IMR-90 (cell line): ENCODE results near the gene RGS12. TPM values are rescaled to one million over a fixed set of nuclear protein-coding genes. Genes with fewer than 3 reads are reported as not detected.

ENCODE experiments used
- ATAC-seq: fragments of 200-7000 bp; cut with Tn5 transposase; 2 replicates; pipeline ENCODE4 v1.9.1; 2020; ENCODE audit warnings: low read depth, mild to moderate bottlenecking, moderate library complexity
- BruUV-seq: library from RNA; stranded (reverse); fragments of 400-500 nt; replicated peaks from 2 replicates; lab custom pipeline; 2021; lab: Mats Ljungman, UMichigan
- CTCF ChIA-PET: fragments of 300-600 bp; formaldehyde crosslinking; extraction: SDS; loops from one replicate; lab custom pipeline; 2021; ENCODE audit warnings: antibody characterized with exemption; lab: Yijun Ruan, JAX
- POLR2A ChIA-PET: fragments of 300-600 bp; sonication (Branson Sonifier 250); formaldehyde crosslinking; loops from one replicate; lab custom pipeline; 2022; ENCODE audit warnings: antibody characterized with exemption; ENCODE audit not compliant: unreplicated experiment; lab: Charles Lee
- DNase-seq: peaks from one replicate; pipeline ENCODE4 v3.0.0; 2013
- H2AFZ ChIP-seq: replicated peaks from 2 replicates; pipeline ENCODE3; 2013; ENCODE audit warnings: low read length, mild to moderate bottlenecking; ENCODE audit not compliant: poor library complexity
- H2AK5ac ChIP-seq: 2 replicates; pipeline ENCODE4 v1.6.1; 2013; ENCODE audit warnings: low read depth, low read length, inconsistent platforms
- H2AK9ac ChIP-seq: replicated peaks from 2 replicates; pipeline ENCODE3; 2013; ENCODE audit warnings: mild to moderate bottlenecking, low read depth, low read length, moderate library complexity; ENCODE audit not compliant: poor library complexity
- H2BK120ac ChIP-seq: 2 replicates; pipeline ENCODE4 v1.6.1; 2013; ENCODE audit warnings: low read depth, low read length, inconsistent platforms
- H2BK15ac ChIP-seq: 3 replicates; pipeline ENCODE4 v1.6.1; 2013; ENCODE audit warnings: low read depth, low read length, inconsistent platforms
- H2BK20ac ChIP-seq: 2 replicates; pipeline ENCODE4 v1.6.1; 2013; ENCODE audit warnings: low read depth, mild to moderate bottlenecking, inconsistent platforms, low read length, moderate library complexity
- H2BK5ac ChIP-seq: 2 replicates; pipeline ENCODE4 v1.6.1; 2013; ENCODE audit warnings: mild to moderate bottlenecking, low read depth, low read length, inconsistent platforms; ENCODE audit not compliant: poor library complexity, severe bottlenecking
- H3K14ac ChIP-seq: replicated peaks from 2 replicates; pipeline ENCODE4 v1.6.1; 2013; ENCODE audit warnings: low read depth, low read length, inconsistent platforms
- H3K18ac ChIP-seq: 2 replicates; pipeline ENCODE4 v1.6.1; 2013; ENCODE audit warnings: low read depth, low read length, control low read depth
- H3K23ac ChIP-seq: 2 replicates; pipeline ENCODE4 v1.6.1; 2013; ENCODE audit warnings: low read depth, low read length, inconsistent platforms
- H3K27ac ChIP-seq: 2 replicates; pipeline ENCODE4 v1.5.1; 2013; ENCODE audit warnings: mild to moderate bottlenecking, control low read depth, low read length; ENCODE audit not compliant: insufficient read depth
- H3K27me3 ChIP-seq: 2 replicates; pipeline ENCODE4 v1.6.1; 2013; ENCODE audit warnings: low read length; ENCODE audit not compliant: control insufficient read depth, insufficient read depth
- H3K36me3 ChIP-seq: 2 replicates; pipeline ENCODE4 v1.6.1; 2013; ENCODE audit warnings: low read length, mixed read lengths; ENCODE audit not compliant: control insufficient read depth, insufficient read depth
- H3K4ac ChIP-seq: 2 replicates; pipeline ENCODE4 v1.6.1; 2013; ENCODE audit warnings: low read depth, low read length, inconsistent platforms
- H3K4me1 ChIP-seq: 2 replicates; pipeline ENCODE4 v1.6.1; 2013; ENCODE audit warnings: low read length, mixed read lengths; ENCODE audit not compliant: control insufficient read depth, insufficient read depth
- H3K4me2 ChIP-seq: 2 replicates; pipeline ENCODE4 v1.6.1; 2013; ENCODE audit warnings: low read depth, mild to moderate bottlenecking, control low read depth, low read length, moderate library complexity
- H3K4me3 ChIP-seq: 2 replicates; pipeline ENCODE4 v1.5.1; 2013; ENCODE audit warnings: low read depth, mild to moderate bottlenecking, control low read depth, low read length, moderate library complexity; ENCODE audit not compliant: insufficient read depth
- H3K56ac ChIP-seq: 2 replicates; pipeline ENCODE4 v1.6.1; 2013; ENCODE audit warnings: low read length, inconsistent platforms; ENCODE audit not compliant: insufficient read depth; ENCODE audit errors: extremely low read depth
- H3K79me1 ChIP-seq, 2 experiments: 2 replicates each; pipeline ENCODE4 v1.6.1; 2013; ENCODE audit warnings: low read length in 2 of 2, inconsistent platforms in 1 of 2, low read depth in 1 of 2
- H3K9ac ChIP-seq: 2 replicates; pipeline ENCODE4 v1.6.1; 2013; ENCODE audit warnings: low read depth, low read length, control low read depth
- H3K9me1 ChIP-seq: 2 replicates; pipeline ENCODE4 v1.6.1; 2013; ENCODE audit warnings: low read length, inconsistent platforms; ENCODE audit not compliant: insufficient read depth
- H3K9me3 ChIP-seq: 2 replicates; pipeline ENCODE4 v1.6.1; 2013; ENCODE audit warnings: low read length; ENCODE audit not compliant: control insufficient read depth, insufficient read depth
- H4K20me1 ChIP-seq: 2 replicates; pipeline ENCODE4 v1.6.1; 2013; ENCODE audit warnings: low read length, inconsistent platforms; ENCODE audit not compliant: insufficient read depth
- H4K5ac ChIP-seq: 2 replicates; pipeline ENCODE4 v1.6.1; 2013; ENCODE audit warnings: mild to moderate bottlenecking, low read depth, low read length, control low read depth
- H4K8ac ChIP-seq, 2 experiments: 2 replicates each; pipeline ENCODE4 v1.6.1; 2013; ENCODE audit warnings: low read depth in 2 of 2, low read length in 2 of 2, control low read depth in 1 of 2, inconsistent platforms in 1 of 2
- H4K91ac ChIP-seq: 2 replicates; pipeline ENCODE4 v1.6.1; 2013; ENCODE audit warnings: low read depth, low read length, inconsistent platforms; ENCODE audit not compliant: insufficient read depth
- BHLHE40 ChIP-seq: fragments of 150-350 bp; IDR thresholded peaks from 2 replicates; pipeline ENCODE4 v1.6.1; 2016; ENCODE audit warnings: mild to moderate bottlenecking, low read depth, low read length
- CEBPB ChIP-seq: IDR thresholded peaks from 2 replicates; pipeline ENCODE4 v1.6.1; 2012; ENCODE audit warnings: low read depth, low read length, improper control_type of control experiment
- CHD1 ChIP-seq: IDR thresholded peaks from 2 replicates; pipeline ENCODE4 v1.6.1; 2012; ENCODE audit warnings: low read depth, low read length, improper control_type of control experiment
- FOS ChIP-seq: fragments of 150-350 bp; IDR thresholded peaks from 2 replicates; pipeline ENCODE4 v1.6.1; 2016; ENCODE audit warnings: low read depth, low read length
- MXI1 ChIP-seq: IDR thresholded peaks from 2 replicates; pipeline ENCODE4 v1.6.1; 2012; ENCODE audit warnings: low read depth, mild to moderate bottlenecking, low read length, moderate library complexity, borderline replicate concordance
- NFE2L2 ChIP-seq: fragments of 150-350 bp; IDR thresholded peaks from 2 replicates; pipeline ENCODE4 v1.6.1; 2016; ENCODE audit warnings: low read depth, mild to moderate bottlenecking, low read length
- POLR2A ChIP-seq: IDR thresholded peaks from 2 replicates; pipeline ENCODE4 v1.6.1; 2012; ENCODE audit warnings: mild to moderate bottlenecking, low read depth, low read length
- RAD21 ChIP-seq: IDR thresholded peaks from 2 replicates; pipeline ENCODE4 v1.6.1; 2012; ENCODE audit warnings: low read length, improper control_type of control experiment
- RCOR1 ChIP-seq: IDR thresholded peaks from 2 replicates; pipeline ENCODE4 v1.6.1; 2012; ENCODE audit warnings: mild to moderate bottlenecking, low read length, improper control_type of control experiment; ENCODE audit not compliant: insufficient replicate concordance
- RFX5 ChIP-seq: IDR thresholded peaks from 2 replicates; pipeline ENCODE4 v1.8.0; 2012; ENCODE audit warnings: low read depth, mild to moderate bottlenecking, low read length, moderate library complexity
- SMC3 ChIP-seq: fragments of 150-350 bp; IDR thresholded peaks from 2 replicates; pipeline ENCODE4 v1.6.1; 2016; ENCODE audit warnings: low read depth, mild to moderate bottlenecking, antibody characterized with exemption, low read length, moderate library complexity
- WGBS, 2 experiments: methylation state at CpG; one replicate each; pipeline versions ENCODE4 v1.1.5 to v1.1.7; 2013; ENCODE audit warnings: missing lambda C conversion rate in 2 of 2; ENCODE audit not compliant: insufficient read length in 1 of 2; ENCODE audit errors: extremely low coverage in 2 of 2; 5-methylcytosine and 5-hydroxymethylcytosine counted together
- dilution Hi-C: fragments of 300-500 bp; cut with HindIII; formaldehyde crosslinking; loops from one replicate; pipeline ENCODE4 v1.14.3; 2018; ENCODE audit warnings: low sequenced_read_pairs; ENCODE audit not compliant: unreplicated experiment
- in situ Hi-C: fragments of 300-500 bp; cut with MboI; formaldehyde crosslinking; loops from 3 replicates; pipeline ENCODE4 v1.14.3; 2019; ENCODE audit warnings: low sequenced_read_pairs, inconsistent platforms, mixed read lengths
- intact Hi-C: fragments of 100-400 bp; cut with micrococcal nuclease; formaldehyde crosslinking; loops from 2 replicates; pipeline ENCODE4 v1.10.0; 2022
- polyA plus RNA-seq, 3 experiments: library from polyadenylated mRNA; depleted of rRNA; stranded (reverse); fragments of >200 nt; gene quantifications; 2 replicates each; pipeline ENCODE4 v1.2.3, GENCODE V29; 2012; ENCODE audit warnings: low replicate concordance in 1 of 3
- total RNA-seq: library from RNA; depleted of rRNA; stranded (reverse); fragments of >200 nt; gene quantifications from 2 replicates; pipeline ENCODE4 v1.2.3, GENCODE V29; 2012
- TF ChIP-seq, protein P1 (sequence below): conservative IDR thresholded peaks from 2 replicates; pipeline ENCODE4 v1.5.1; 2012; ENCODE audit warnings: mild to moderate bottlenecking, low read depth, low read length, improper control_type of control experiment
- TF ChIP-seq, protein P2 (sequence below): fragments of 150-350 bp; IDR thresholded peaks from 2 replicates; pipeline ENCODE4 v1.6.1; 2016; ENCODE audit warnings: low read depth, mild to moderate bottlenecking, low read length, moderate library complexity, borderline replicate concordance
- TF ChIP-seq, protein P3 (sequence below): fragments of 150-350 bp; IDR thresholded peaks from 2 replicates; pipeline ENCODE4 v1.6.1; 2017; ENCODE audit warnings: mild to moderate bottlenecking, antibody characterized with exemption, low read length, low read depth

The RGS12 gene
- total and polyA plus RNA-seq, 2 of the 4 experiments (the other 2 are of a cell fraction), result 11.8 to 12.0 TPM

DNA sequence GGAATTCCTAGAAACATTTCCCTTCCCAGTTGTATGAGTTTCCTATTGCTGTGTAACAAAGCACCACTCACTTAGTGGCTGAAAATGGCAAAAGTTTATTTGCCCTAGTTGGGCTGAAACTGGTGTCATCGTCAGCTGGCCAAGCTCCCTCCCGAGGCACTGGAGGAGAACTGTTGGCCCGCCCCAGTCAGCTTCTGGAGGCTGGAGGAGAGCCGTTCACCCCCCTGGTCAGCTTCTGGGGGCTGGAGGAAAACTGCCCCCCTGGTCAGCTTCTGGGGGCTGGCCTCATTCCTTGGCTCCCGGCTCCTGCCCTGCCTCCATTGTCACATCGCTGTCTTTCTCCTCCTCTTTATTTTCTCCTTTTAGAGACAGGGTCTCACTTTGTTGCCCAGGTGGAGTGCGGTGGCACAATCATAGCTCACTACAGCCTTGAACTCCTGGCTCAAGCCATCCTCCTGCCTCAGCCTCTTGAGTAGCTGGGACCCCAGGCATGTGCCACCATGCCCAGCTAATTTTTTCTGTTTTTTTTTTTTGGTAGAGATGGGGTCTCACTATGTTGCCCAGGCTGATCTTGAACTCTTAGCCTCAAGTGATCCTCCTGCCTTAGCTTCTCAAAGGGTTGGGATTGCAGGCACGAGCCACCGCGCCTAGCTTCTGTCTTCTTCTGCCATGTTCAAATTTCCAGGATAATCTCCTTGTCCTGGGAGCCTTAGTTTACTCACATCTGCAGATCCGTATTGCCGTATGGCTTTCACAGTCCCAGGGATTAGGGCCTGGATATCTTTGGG, 3.2 kb downstream of the RGS12 start:
- Histone ChIP-seq H3K36me3 (no peaks in the 10 kb centered on the region), H3K4me1 (peaks cover 19% of the 10 kb centered on the region), H3K9me3 (no peaks in the 10 kb centered on the region), H3K79me1 (peaks cover 35 to 61% of the 10 kb centered on the region in 2 experiments), H2BK5ac (no peak overlapping the region), H3K4me2 (no peak overlapping the region), H3K4ac (no peak overlapping the region), H3K18ac (no peak overlapping the region), H4K8ac (no peak overlapping the region), H2AK5ac (no peak overlapping the region), H3K27me3 (no peaks in the 10 kb centered on the region), H3K9ac (no peak overlapping the region), H3K4me3 (no peak overlapping the region), H3K27ac (no peak overlapping the region), H2AK9ac (no peak overlapping the region), H2BK15ac (no peak overlapping the region), H2BK20ac (no peak overlapping the region), H4K91ac (no peak overlapping the region), H3K23ac (no peak overlapping the region), H3K14ac (no peak overlapping the region), H3K9me1 (peaks cover 7% of the 10 kb centered on the region; the same call in 1 of the 2 replicates), H2BK120ac (no peak overlapping the region), H4K5ac (no peak overlapping the region), H4K20me1 (peaks cover 32% of the 10 kb centered on the region), H3K56ac (no peak overlapping the region), H2AFZ (no peak overlapping the region)
- DNase-seq, result no peak
- intact Hi-C loops (no loop called here), dilution Hi-C loops (no loop called here), in situ Hi-C loops (no loop called here)
- POLR2A ChIA-PET, result interaction anchor here (0.6 kb wide), 1 partner anchor 1265 kb away, joined by 3 read pairs; no protein-coding TSS in a partner anchor
- CTCF ChIA-PET, result no interaction called here
- no peak for ATAC-seq
- BruUV-seq, result TSS peak; percentile 19
- TF ChIP-seq FOS (no peak), NFE2L2 (no peak), SMC3 (no peak), POLR2A (no peak), MXI1 (no peak), RCOR1 (no peak), RAD21 (no peak), BHLHE40 (no peak), CEBPB (no peak), RFX5 (no peak), CHD1 (no peak)
- TF ChIP-seq, protein P1, sequence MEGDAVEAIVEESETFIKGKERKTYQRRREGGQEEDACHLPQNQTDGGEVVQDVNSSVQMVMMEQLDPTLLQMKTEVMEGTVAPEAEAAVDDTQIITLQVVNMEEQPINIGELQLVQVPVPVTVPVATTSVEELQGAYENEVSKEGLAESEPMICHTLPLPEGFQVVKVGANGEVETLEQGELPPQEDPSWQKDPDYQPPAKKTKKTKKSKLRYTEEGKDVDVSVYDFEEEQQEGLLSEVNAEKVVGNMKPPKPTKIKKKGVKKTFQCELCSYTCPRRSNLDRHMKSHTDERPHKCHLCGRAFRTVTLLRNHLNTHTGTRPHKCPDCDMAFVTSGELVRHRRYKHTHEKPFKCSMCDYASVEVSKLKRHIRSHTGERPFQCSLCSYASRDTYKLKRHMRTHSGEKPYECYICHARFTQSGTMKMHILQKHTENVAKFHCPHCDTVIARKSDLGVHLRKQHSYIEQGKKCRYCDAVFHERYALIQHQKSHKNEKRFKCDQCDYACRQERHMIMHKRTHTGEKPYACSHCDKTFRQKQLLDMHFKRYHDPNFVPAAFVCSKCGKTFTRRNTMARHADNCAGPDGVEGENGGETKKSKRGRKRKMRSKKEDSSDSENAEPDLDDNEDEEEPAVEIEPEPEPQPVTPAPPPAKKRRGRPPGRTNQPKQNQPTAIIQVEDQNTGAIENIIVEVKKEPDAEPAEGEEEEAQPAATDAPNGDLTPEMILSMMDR, result no peak
- TF ChIP-seq, protein P2, sequence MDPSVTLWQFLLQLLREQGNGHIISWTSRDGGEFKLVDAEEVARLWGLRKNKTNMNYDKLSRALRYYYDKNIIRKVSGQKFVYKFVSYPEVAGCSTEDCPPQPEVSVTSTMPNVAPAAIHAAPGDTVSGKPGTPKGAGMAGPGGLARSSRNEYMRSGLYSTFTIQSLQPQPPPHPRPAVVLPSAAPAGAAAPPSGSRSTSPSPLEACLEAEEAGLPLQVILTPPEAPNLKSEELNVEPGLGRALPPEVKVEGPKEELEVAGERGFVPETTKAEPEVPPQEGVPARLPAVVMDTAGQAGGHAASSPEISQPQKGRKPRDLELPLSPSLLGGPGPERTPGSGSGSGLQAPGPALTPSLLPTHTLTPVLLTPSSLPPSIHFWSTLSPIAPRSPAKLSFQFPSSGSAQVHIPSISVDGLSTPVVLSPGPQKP, result no peak
- TF ChIP-seq, protein P3, sequence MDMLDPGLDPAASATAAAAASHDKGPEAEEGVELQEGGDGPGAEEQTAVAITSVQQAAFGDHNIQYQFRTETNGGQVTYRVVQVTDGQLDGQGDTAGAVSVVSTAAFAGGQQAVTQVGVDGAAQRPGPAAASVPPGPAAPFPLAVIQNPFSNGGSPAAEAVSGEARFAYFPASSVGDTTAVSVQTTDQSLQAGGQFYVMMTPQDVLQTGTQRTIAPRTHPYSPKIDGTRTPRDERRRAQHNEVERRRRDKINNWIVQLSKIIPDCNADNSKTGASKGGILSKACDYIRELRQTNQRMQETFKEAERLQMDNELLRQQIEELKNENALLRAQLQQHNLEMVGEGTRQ, result no peak
- WGBS, 2 experiments, result 96% methylated on average over 4 of the region's 12 CpGs; no CpG with 5 or more reads in 1 of the 2 experiments
